ENCODE results near the gene WDFY4. TPM values are rescaled to one million over a fixed set of nuclear protein-coding genes. Genes with fewer than 3 reads are reported as not detected.

Gene WDFY4
- total and polyA plus RNA-seq, 9 of the 15 experiments (the other 6 are each of a cell fraction or from before 2014, with no cell fraction given) = 0.01 to 0.02 (median 0.01) TPM; not detected in 6

GRCh38 chr10:48881937-48882336, 197.3 kb downstream of the WDFY4 start:
- H3K27me3 ChIP-seq (ENCODE audit: control insufficient read depth in 2 of 2, insufficient read depth in 2 of 2, low read length in 2 of 2) = 0 out of 5 replicates have a peak, but pooled peaks cover 0 to 9% of the 10 kb centered on the region in 2 experiments
- ChIA-PET CTCF (ENCODE audit: low intra/inter-chr PET ratio) (no interaction called here), POLR2A (interaction anchor here (0.6 to 0.8 kb wide), 2 partner anchors 16 to 160 kb away, joined by 3 to 4 read pairs; no protein-coding TSS in a partner anchor)
- 0% methylated on average over 1 of the region's 1 CpG for WGBS (ENCODE audit: insufficient coverage, low coverage, missing lambda C conversion rate)
- no peaks in the 10 kb centered on the region for H3K36me3 ChIP-seq (ENCODE audit: control insufficient read depth, insufficient read depth, low read length)
- ATAC-seq = no peak
- no peaks in the 10 kb centered on the region for H3K79me2 ChIP-seq (ENCODE audit: control insufficient read depth, insufficient read depth, low read length)
- TF ChIP-seq MAZ (CRISPR knock-in tag; conservative IDR thresholded peaks at IDR 0.05 in 1 of 2, IDR thresholded peaks at IDR 0.05 in 1 of 2) (no peak), POLR2A (conservative IDR thresholded peaks at IDR 0.05) (no peak), CHD1 (IDR thresholded peaks at IDR 0.05; ENCODE audit: low read length) (no peak), NR3C1 (CRISPR knock-in tag; IDR thresholded peaks at IDR 0.05) (no peak), HDAC6 (IDR thresholded peaks at IDR 0.05; ENCODE audit: low read depth, low read length) (no peak), SIX5 (IDR thresholded peaks at IDR 0.05; ENCODE audit: borderline replicate concordance in 1 of 2, insufficient read depth in 1 of 2, low read depth in 1 of 2, low read length in 2 of 2) (no peak), ZNF76 (CRISPR knock-in tag; IDR thresholded peaks at IDR 0.05; ENCODE audit: borderline replicate concordance) (no peak), ESRRA (IDR thresholded peaks at IDR 0.05; ENCODE audit: borderline replicate concordance, low read depth) (no peak), MITF (IDR thresholded peaks at IDR 0.05) (no peak)
- TF ChIP-seq, protein P1, sequence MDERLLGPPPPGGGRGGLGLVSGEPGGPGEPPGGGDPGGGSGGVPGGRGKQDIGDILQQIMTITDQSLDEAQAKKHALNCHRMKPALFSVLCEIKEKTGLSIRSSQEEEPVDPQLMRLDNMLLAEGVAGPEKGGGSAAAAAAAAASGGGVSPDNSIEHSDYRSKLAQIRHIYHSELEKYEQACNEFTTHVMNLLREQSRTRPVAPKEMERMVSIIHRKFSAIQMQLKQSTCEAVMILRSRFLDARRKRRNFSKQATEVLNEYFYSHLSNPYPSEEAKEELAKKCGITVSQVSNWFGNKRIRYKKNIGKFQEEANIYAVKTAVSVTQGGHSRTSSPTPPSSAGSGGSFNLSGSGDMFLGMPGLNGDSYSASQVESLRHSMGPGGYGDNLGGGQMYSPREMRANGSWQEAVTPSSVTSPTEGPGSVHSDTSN (CRISPR knock-in tag; IDR thresholded peaks at IDR 0.05; ENCODE audit: low read depth) = no peak
- TF ChIP-seq, protein P1 (tag; conservative IDR thresholded peaks at IDR 0.05; ENCODE audit: low read depth) = no peak
- no peak for DNase-seq (ENCODE audit: extremely low read depth in 1 of 4, low spot score in 3 of 4)
- H3K9ac ChIP-seq (ENCODE audit: insufficient read depth in 1 of 2, low read depth in 2 of 2, low read length in 2 of 2) = no peak overlapping the region
- no peaks in the 10 kb centered on the region for H3K4me1 ChIP-seq (replicated peaks in 1 of 2; ENCODE audit: control insufficient read depth in 2 of 2, insufficient read depth in 2 of 2, low read length in 2 of 2)
- intact Hi-C loops (cut with micrococcal nuclease) (no loop called here), in situ Hi-C loops (cut with MboI) (no loop called here)
- no peak overlapping the region for H3K4me2 ChIP-seq (ENCODE audit: insufficient read depth, low read length)
- no peak for FAIRE-seq
- no peaks in the 10 kb centered on the region for H3K9me3 ChIP-seq (replicated peaks; ENCODE audit: control insufficient read depth, insufficient read depth, low read depth, low read length)
- BruUV-seq (replicated peaks) = no TSS peak
- no peak overlapping the region for H3K4me3 ChIP-seq
- H4K20me1 ChIP-seq (replicated peaks; ENCODE audit: control insufficient read depth, insufficient read depth, low read length) = no peaks in the 10 kb centered on the region; the same call in 1 of the 2 replicates
- no peak overlapping the region for H2AFZ ChIP-seq (ENCODE audit: low read depth, low read length)
- no peaks in the 10 kb centered on the region for H3K9me1 ChIP-seq (ENCODE audit: control insufficient read depth, insufficient read depth, low read length)
- no peak overlapping the region for H3K27ac ChIP-seq (ENCODE audit: extremely low read depth, low read depth, low read length)
